ENCODE data around the gene CAPN9. TPM values are rescaled to one million over a fixed set of nuclear protein-coding genes. Genes with fewer than 3 reads are reported as not detected.

Gene CAPN9
- total RNA-seq, 6 experiments from 2014 or later: not detected

DNA sequence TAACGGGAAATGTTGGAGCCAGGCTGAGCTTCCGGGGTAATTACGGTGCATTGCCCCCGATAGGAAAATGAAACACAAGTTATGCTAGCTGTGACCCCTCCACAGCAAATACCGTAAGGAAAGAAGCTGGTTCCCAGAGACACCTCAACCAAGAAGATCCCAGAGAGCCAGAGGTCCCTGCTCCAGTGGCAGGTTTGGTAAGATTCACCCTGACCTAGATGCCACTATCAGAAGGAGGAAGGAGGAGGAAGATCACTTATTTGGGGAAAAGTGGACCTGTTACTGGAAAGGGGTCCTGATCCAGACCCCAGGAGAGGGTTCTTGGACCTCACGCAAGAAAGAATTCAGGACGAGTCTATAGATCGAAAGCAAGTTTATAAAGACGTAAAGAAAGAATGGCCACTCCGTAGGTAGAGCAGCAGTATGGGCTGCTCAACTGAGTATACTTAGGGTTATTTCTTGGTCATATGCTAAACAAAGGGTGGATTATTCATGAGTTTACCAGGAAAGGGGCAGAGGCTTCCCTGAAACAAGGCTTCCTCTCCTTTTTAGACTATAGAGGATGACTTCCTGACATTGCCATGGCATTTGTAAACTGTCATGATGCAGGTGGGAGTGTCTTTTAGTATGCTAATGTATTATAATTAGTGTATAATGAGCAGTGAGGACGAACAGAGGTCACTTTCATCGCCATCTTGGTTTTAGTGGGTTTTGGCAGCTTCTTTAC lies 7.5 kb upstream of the CAPN9 start:
- no peak overlapping the region for H3K27ac Mint-ChIP-seq
- TF ChIP-seq CTCF (IDR thresholded peaks at IDR 0.05): no peak

GRCh38 chr1:230743899-230744298 lies 3.3 kb upstream of the CAPN9 start:
- H3K36me3 Mint-ChIP-seq (ENCODE audit: low read depth): no peaks in the 10 kb centered on the region
- H3K4me1 Mint-ChIP-seq (ENCODE audit: low read depth): peaks cover 8% of the 10 kb centered on the region; the same call in 1 of the 2 replicates
- no peak for DNase-seq
- no peak overlapping the region for H3K4me3 Mint-ChIP-seq
- no peaks in the 10 kb centered on the region for H3K9me3 Mint-ChIP-seq
- H3K27me3 Mint-ChIP-seq (ENCODE audit: insufficient read depth): peaks cover 2% of the 10 kb centered on the region
- no peak overlapping the region for H3K27ac Mint-ChIP-seq
- TF ChIP-seq CTCF (IDR thresholded peaks at IDR 0.05): no peak

More for the DNA sequence above, 7.5 kb upstream of the CAPN9 start:
- Mint-ChIP-seq H3K9me3 (no peaks in the 10 kb centered on the region), H3K27me3 (ENCODE audit: insufficient read depth) (peaks cover 8% of the 10 kb centered on the region), H3K36me3 (ENCODE audit: low read depth) (no peaks in the 10 kb centered on the region), H3K4me3 (no peak overlapping the region), H3K4me1 (ENCODE audit: low read depth) (peaks cover 12% of the 10 kb centered on the region; the same call in 1 of the 2 replicates)
- no peak for DNase-seq

DNA sequence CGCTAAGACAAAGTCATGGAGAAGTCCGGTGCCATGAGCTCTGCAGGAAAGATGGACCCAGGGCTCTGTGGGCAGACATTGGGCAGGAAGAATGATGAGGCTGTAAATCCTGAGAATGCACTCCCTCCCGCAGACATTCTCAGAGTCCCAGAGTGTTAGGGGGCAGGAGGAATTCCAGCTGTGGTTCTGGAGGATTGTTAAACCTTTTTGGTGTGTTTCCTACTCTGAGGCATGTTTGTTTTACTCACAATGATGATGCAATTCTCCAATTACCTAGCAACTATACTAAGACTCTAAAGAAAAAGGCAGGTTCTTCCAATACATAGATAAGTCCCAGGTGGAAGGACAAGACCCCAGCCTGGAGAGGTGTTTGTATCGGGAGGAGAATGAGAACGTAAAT lies 2.8 kb upstream of the CAPN9 start:
- H3K27ac Mint-ChIP-seq: no peak overlapping the region
- no peaks in the 10 kb centered on the region for H3K36me3 Mint-ChIP-seq (ENCODE audit: low read depth)
- H3K4me1 Mint-ChIP-seq (ENCODE audit: low read depth): peaks cover 8% of the 10 kb centered on the region; the same call in 1 of the 2 replicates
- TF ChIP-seq CTCF (IDR thresholded peaks at IDR 0.05): no peak
- no peaks in the 10 kb centered on the region for H3K9me3 Mint-ChIP-seq
- H3K27me3 Mint-ChIP-seq (ENCODE audit: insufficient read depth): peaks cover 2% of the 10 kb centered on the region
- no peak overlapping the region for H3K4me3 Mint-ChIP-seq
- peak; percentile 26 for DNase-seq

DNA sequence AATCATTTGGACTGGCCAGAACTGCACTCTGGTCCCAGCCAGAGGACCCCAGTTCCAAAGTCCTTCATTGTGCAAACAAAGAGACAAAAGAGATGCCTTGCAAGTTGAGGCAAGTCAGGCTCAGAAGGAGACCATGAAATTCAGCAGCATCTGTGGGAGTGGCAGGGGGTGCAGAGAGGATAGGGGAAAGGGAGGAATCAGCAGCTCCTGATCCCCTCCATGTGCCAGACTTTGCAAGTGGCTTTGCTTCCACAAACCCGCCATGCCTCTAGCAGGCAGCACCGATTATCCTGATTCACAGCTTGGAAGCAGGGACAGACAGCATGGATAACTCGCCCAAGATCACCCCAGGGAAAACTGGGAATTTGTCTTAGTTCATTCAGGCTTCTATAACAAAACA lies 2.1 kb upstream of the CAPN9 start:
- peaks cover 2% of the 10 kb centered on the region for H3K27me3 Mint-ChIP-seq (ENCODE audit: insufficient read depth)
- no peak for TF ChIP-seq CTCF (IDR thresholded peaks at IDR 0.05)
- no peak overlapping the region for H3K27ac Mint-ChIP-seq
- DNase-seq: no peak
- H3K9me3 Mint-ChIP-seq: no peaks in the 10 kb centered on the region
- H3K4me3 Mint-ChIP-seq: no peak overlapping the region
- H3K36me3 Mint-ChIP-seq (ENCODE audit: low read depth): no peaks in the 10 kb centered on the region
- peaks cover 8% of the 10 kb centered on the region; the same call in 1 of the 2 replicates for H3K4me1 Mint-ChIP-seq (ENCODE audit: low read depth)

GRCh38 chr1:230746617-230747016 lies 571 bp upstream of the CAPN9 start:
- peaks cover 13% of the 10 kb centered on the region for H3K27me3 Mint-ChIP-seq (ENCODE audit: insufficient read depth)
- no peak for DNase-seq
- peaks cover 8% of the 10 kb centered on the region; the same call in 1 of the 2 replicates for H3K4me1 Mint-ChIP-seq (ENCODE audit: low read depth)
- H3K36me3 Mint-ChIP-seq (ENCODE audit: low read depth): no peaks in the 10 kb centered on the region
- no peaks in the 10 kb centered on the region for H3K9me3 Mint-ChIP-seq
- H3K4me3 Mint-ChIP-seq: no peak overlapping the region
- TF ChIP-seq CTCF (IDR thresholded peaks at IDR 0.05): no peak
- H3K27ac Mint-ChIP-seq: no peak overlapping the region

Data from HFFc6 (cell line).